BLaER1 treated with 17β-estradiol and CSF1 and Interleukin-3, amounts not matched to agents 10 nM and 100 nM (cell line): ENCODE results near the gene BST1.

ENCODE experiments used
- H3K27ac ChIP-seq, 11 experiments: shearing (Covaris generic); formaldehyde crosslinking; 2 replicates each; pipeline ENCODE4 v1.8.1; 2022
- H3K27me3 ChIP-seq, 11 experiments: shearing (Covaris generic); formaldehyde crosslinking; 2 replicates each; pipeline ENCODE4 v1.8.1; 2022
- H3K36me3 ChIP-seq, 11 experiments: shearing (Covaris generic); formaldehyde crosslinking; 2 replicates each; pipeline ENCODE4 v1.8.1; 2022
- H3K4me1 ChIP-seq, 10 experiments: shearing (Covaris generic); formaldehyde crosslinking; 2 replicates each; pipeline ENCODE4 v1.8.1; 2022
- H3K4me2 ChIP-seq, 11 experiments: shearing (Covaris generic); formaldehyde crosslinking; 2 replicates each; pipeline ENCODE4 v1.8.1; 2022
- H3K4me3 ChIP-seq, 10 experiments: shearing (Covaris generic); formaldehyde crosslinking; 2 replicates each; pipeline ENCODE4 v1.8.1; 2022
- H3K9ac ChIP-seq, 11 experiments: shearing (Covaris generic); formaldehyde crosslinking; 2 replicates each; pipeline ENCODE4 v1.8.1; 2022
- H3K9me3 ChIP-seq, 11 experiments: shearing (Covaris generic); formaldehyde crosslinking; replicated peaks in 1 of 11; 2 replicates each; pipeline ENCODE4 v1.8.1; 2022
- H4K20me1 ChIP-seq, 11 experiments: shearing (Covaris generic); formaldehyde crosslinking; 2 replicates each; pipeline ENCODE4 v1.8.1; 2022
- Cebpa-rat ChIP-seq, 11 experiments: shearing (Covaris generic); IDR thresholded peaks; 2 replicates each; pipeline ENCODE4 v1.8.1; 2022

The BST1 gene

DNA sequence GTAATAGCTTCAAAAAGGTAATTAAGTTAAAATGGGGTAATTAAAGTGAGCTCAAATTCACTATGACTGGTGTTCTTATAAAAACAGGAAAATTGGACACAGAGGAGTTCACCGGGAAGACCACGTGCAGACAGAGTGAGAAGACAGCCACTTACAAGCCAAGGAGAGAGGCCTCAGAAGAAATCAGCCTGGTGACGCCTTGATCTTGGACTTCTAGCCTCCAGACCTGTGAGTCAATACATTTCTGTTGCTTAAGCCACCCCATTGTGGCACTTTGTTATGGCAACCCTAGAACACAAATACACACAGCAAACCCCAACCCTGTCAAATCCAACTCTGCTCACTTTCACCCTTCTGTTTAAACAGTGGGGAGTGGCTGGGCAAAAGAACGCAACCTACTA lies 71.2 kb downstream of the BST1 start:
- peak overlapping the region in 1 of 11 experiments; percentile 19; a peak in 2 of 22 replicates for H3K27ac ChIP-seq
- peak overlapping the region in 5 of 11 experiments; percentile 3 to 91 (median 80); a peak in 5 of 22 replicates for H3K4me2 ChIP-seq
- H4K20me1 ChIP-seq = peaks cover 0 to 15% (median 0%) of the 10 kb centered on the region in 11 experiments; a peak in 2 of 22 replicates
- peaks cover 0 to 14% (median 0%) of the 10 kb centered on the region in 11 experiments; a peak in 3 of 22 replicates for H3K9me3 ChIP-seq
- peaks cover 0 to 85% (median 58%) of the 10 kb centered on the region in 10 experiments; a peak in 16 of 20 replicates for H3K4me1 ChIP-seq
- no peak overlapping the region for H3K9ac ChIP-seq
- H3K4me3 ChIP-seq = no peak overlapping the region
- H3K27me3 ChIP-seq = peaks cover 0 to 21% (median 0%) of the 10 kb centered on the region in 11 experiments; a peak in 5 of 22 replicates
- peaks cover 0 to 21% (median 0%) of the 10 kb centered on the region in 11 experiments; a peak in 4 of 22 replicates for H3K36me3 ChIP-seq
- no peak for TF ChIP-seq Cebpa-rat (IDR thresholded peaks at IDR 0.05)

DNA sequence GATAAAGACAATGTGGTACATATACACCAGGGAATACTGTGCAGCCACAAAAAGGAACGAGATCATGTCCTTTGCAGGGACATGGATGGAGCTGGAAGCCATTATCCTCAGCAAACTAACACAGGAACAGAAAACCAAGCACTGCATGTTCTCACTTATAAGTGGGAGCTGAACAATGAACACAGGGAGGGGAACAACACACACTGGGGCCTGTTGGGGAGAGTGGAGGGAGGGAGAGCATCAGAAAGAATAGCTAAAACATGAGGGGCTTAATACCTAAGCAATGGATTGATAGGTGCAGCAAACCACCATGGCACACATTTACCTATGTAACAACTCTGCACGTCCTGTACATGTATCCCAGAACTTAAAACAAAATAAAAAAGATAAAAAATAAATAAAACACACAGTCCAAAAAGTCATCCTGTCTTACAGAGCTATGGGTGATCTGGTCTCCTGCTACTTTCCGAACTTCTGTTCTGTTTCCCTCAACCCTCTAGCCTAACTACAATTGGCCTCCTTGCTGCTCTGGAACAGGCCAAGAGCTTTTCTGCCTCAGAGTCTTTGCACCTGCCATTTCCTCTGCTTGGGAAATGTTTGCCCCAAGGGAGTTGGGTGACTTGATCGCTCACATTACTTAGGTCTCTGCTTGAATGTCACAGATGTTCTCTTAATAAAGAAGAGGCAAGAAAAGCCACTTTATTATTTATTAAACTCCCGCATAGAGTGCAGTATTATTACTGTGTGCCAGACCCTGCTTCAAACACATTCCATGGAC lies 74.2 kb downstream of the BST1 start:
- H3K4me3 ChIP-seq = peak overlapping the region in 6 of 10 experiments; percentile 13 to 93 (median 87); a peak in 11 of 20 replicates
- peaks cover 0 to 15% (median 0%) of the 10 kb centered on the region in 11 experiments; a peak in 2 of 22 replicates for H4K20me1 ChIP-seq
- TF ChIP-seq Cebpa-rat (IDR thresholded peaks at IDR 0.05) = peak in 2 of 11 experiments; percentile 33 to 46; a peak in 2 of 22 replicates
- H3K36me3 ChIP-seq = peaks cover 0 to 18% (median 15%) of the 10 kb centered on the region in 11 experiments; a peak in 16 of 22 replicates
- H3K27ac ChIP-seq = peak overlapping the region in 7 of 11 experiments; percentile 87 to 97 (median 92); a peak in 13 of 22 replicates
- H3K9me3 ChIP-seq = peaks cover 0 to 20% (median 7%) of the 10 kb centered on the region in 11 experiments; a peak in 9 of 22 replicates
- H3K9ac ChIP-seq = peak overlapping the region in 7 of 11 experiments; percentile 83 to 96 (median 90); a peak in 11 of 22 replicates
- H3K4me1 ChIP-seq = peaks cover 24 to 81% (median 67%) of the 10 kb centered on the region in 10 experiments
- H3K27me3 ChIP-seq = peaks cover 0 to 21% (median 0%) of the 10 kb centered on the region in 11 experiments; a peak in 5 of 22 replicates
- H3K4me2 ChIP-seq = peak overlapping the region in 9 of 11 experiments; percentile 80 to 94 (median 87); a peak in 18 of 22 replicates

DNA sequence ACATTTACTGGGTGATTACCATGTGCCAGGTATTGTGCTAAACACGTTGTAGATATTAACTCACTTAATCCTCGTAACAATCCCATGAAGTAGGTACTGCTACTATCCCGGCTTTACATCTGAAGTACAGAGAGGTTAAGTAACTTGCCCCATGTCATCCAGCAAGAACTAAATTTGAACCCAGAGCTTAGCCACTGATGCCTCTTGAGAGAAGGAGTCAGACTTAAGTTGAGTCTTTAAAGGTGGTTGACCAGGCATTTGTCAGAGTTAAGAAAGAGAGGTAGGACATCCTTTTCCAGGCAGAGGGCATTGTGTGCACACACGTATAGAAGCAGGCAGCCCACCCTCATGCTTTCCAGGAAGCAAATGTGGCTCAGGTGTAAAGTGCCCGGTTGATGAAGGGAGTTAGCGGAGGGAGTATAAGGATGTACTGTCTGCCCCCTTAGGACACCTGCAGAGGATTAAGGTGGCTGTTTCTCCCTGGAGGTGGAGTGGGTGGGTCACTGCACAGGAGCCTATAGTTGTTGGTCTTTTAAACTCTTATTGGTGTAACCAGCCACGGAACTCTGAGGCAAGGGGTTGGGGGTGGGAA lies 74.9 kb downstream of the BST1 start:
- Histone ChIP-seq H3K9ac (peak overlapping the region in 10 of 11 experiments; percentile 70 to 96 (median 86); a peak in 19 of 22 replicates), H3K27me3 (peaks cover 0 to 21% (median 0%) of the 10 kb centered on the region in 11 experiments; a peak in 5 of 22 replicates), H3K27ac (peak overlapping the region in 8 of 11 experiments; percentile 82 to 97 (median 90); a peak in 16 of 22 replicates), H3K4me3 (peak overlapping the region; percentile 63 to 93 (median 86)), H4K20me1 (peaks cover 0 to 15% (median 0%) of the 10 kb centered on the region in 11 experiments; a peak in 2 of 22 replicates), H3K9me3 (peaks cover 0 to 28% (median 14%) of the 10 kb centered on the region in 11 experiments; a peak in 14 of 22 replicates), H3K36me3 (peaks cover 0 to 26% (median 22%) of the 10 kb centered on the region in 11 experiments; a peak in 16 of 22 replicates), H3K4me2 (peak overlapping the region; percentile 80 to 95 (median 87)), H3K4me1 (peaks cover 32 to 80% (median 66%) of the 10 kb centered on the region in 10 experiments)
- no peak for TF ChIP-seq Cebpa-rat (IDR thresholded peaks at IDR 0.05)

DNA sequence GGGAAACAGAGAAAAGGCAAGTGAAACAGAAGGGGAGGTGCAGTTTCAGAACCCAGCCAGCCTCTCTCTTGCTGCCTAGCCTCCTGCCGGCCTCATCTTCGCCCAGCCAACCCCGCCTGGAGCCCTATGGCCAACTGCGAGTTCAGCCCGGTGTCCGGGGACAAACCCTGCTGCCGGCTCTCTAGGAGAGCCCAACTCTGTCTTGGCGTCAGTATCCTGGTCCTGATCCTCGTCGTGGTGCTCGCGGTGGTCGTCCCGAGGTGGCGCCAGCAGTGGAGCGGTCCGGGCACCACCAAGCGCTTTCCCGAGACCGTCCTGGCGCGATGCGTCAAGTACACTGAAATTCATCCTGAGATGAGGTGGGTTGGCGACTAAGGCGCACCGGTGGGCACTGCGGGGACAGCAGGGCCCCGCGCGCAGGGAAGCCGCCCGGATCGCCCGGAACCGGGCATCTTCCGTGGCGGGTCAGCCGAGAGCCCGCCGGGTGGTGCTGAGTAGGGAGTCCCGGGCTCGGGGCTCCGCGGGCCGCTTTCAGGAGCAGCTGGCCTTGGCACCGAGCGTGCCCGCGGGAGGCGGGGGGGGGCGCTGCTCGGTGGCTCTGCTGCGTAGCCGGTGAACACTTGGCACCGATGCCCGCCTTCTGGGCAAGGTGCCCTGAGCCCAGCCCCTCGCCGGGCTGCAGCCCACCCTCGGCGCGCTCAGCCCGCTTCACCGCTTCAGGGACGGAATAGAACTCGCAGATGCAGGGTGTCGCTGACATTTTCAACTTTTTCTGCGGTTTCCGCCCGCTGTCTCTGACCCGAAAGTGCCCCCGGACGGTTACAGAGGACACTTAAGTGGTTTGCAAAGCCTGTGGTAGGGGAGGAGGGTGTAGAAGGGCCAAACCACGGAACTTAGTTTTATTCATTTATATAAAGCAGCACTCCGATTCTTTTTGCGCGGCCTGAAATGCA lies 75.7 kb downstream of the BST1 start, which contains the start of gene CD38:
CD38 (plus strand) TSS at position 40 of the 953 bp plus-strand sequence; CDS start at position 127, 87 bp downstream.
- peaks cover 0 to 35% (median 22%) of the 10 kb centered on the region in 11 experiments; a peak in 16 of 22 replicates for H3K9me3 ChIP-seq
- peaks cover 39 to 78% (median 62%) of the 10 kb centered on the region in 10 experiments for H3K4me1 ChIP-seq
- H3K27ac ChIP-seq = peak within 1 kb of the TSS in 10 of 11 experiments; percentile 39 to 97 (median 87); a peak in 20 of 22 replicates
- peaks cover 0 to 15% (median 0%) of the 10 kb centered on the region in 11 experiments; a peak in 2 of 22 replicates for H4K20me1 ChIP-seq
- no peak for TF ChIP-seq Cebpa-rat (IDR thresholded peaks at IDR 0.05)
- peak within 1 kb of the TSS; percentile 46 to 96 (median 84) for H3K9ac ChIP-seq
- H3K36me3 ChIP-seq = peaks cover 0 to 33% (median 30%) of the 10 kb centered on the region in 11 experiments; a peak in 16 of 22 replicates
- peaks cover 0 to 21% (median 0%) of the 10 kb centered on the region in 11 experiments; a peak in 5 of 22 replicates for H3K27me3 ChIP-seq
- peak within 1 kb of the TSS; percentile 63 to 93 (median 86) for H3K4me3 ChIP-seq
- peak within 1 kb of the TSS; percentile 80 to 95 (median 87) for H3K4me2 ChIP-seq

DNA sequence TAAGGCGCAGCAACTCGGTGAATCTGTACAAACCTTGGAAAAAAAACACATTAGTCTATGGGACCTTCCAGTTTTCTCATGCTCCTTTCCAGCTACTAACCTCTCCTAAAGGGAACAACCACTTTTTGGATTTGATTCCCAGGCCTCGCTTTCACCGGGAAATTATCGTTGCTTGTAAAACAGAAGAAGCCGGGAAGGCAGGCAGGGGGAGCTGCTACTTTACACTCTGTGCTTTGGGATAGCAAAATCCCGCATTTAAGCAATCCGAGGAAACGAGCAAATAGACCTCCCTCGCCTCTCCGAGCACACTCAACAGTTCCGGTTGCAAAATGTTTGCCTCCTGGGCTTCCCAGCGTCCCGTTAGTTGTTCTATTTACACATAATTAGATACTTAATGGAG lies 76.4 kb downstream of the BST1 start:
- peak overlapping the region; percentile 80 to 95 (median 87) for H3K4me2 ChIP-seq
- TF ChIP-seq Cebpa-rat (IDR thresholded peaks at IDR 0.05) = peak in 4 of 11 experiments; percentile 9 to 79 (median 48); a peak in 5 of 22 replicates
- peaks cover 0 to 21% (median 0%) of the 10 kb centered on the region in 11 experiments; a peak in 5 of 22 replicates for H3K27me3 ChIP-seq
- peak overlapping the region in 10 of 11 experiments; percentile 39 to 97 (median 87); a peak in 20 of 22 replicates for H3K27ac ChIP-seq
- peaks cover 0 to 40% (median 29%) of the 10 kb centered on the region in 11 experiments; a peak in 17 of 22 replicates for H3K9me3 ChIP-seq
- H3K9ac ChIP-seq = peak overlapping the region; percentile 46 to 96 (median 84); a peak in 21 of 22 replicates
- peaks cover 0 to 41% (median 37%) of the 10 kb centered on the region in 11 experiments; a peak in 18 of 22 replicates for H3K36me3 ChIP-seq
- H3K4me3 ChIP-seq = peak overlapping the region; percentile 63 to 93 (median 86)
- H3K4me1 ChIP-seq = peaks cover 47 to 77% (median 66%) of the 10 kb centered on the region in 10 experiments
- H4K20me1 ChIP-seq = peaks cover 0 to 15% (median 0%) of the 10 kb centered on the region in 11 experiments; a peak in 2 of 22 replicates

DNA sequence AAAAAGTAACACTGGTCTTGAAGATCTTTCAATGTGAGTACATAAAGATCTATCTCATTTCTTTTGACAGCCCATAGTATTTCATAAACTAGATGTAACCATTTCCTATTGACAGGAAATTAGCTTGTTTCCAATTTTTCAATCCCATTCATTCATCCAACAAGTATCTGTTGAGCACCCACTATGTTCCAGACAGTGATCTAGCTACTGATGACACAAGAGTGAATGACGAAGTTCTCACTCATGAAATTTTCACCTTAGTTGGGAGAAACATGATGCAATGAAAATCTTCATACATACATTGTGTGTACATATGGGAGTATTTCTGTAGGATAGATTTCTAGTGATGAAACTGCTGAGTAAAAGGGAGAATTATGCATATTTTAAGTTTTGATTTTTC lies 76.9 kb downstream of the BST1 start:
- H3K27me3 ChIP-seq = peaks cover 0 to 21% (median 0%) of the 10 kb centered on the region in 11 experiments; a peak in 5 of 22 replicates
- H3K4me3 ChIP-seq = peak overlapping the region; percentile 63 to 93 (median 86)
- peak overlapping the region in 10 of 11 experiments; percentile 70 to 96 (median 86); a peak in 20 of 22 replicates for H3K9ac ChIP-seq
- H3K27ac ChIP-seq = peak overlapping the region in 10 of 11 experiments; percentile 39 to 97 (median 87); a peak in 20 of 22 replicates
- peaks cover 0 to 15% (median 0%) of the 10 kb centered on the region in 11 experiments; a peak in 2 of 22 replicates for H4K20me1 ChIP-seq
- H3K4me2 ChIP-seq = peak overlapping the region; percentile 80 to 95 (median 87)
- no peak for TF ChIP-seq Cebpa-rat (IDR thresholded peaks at IDR 0.05)
- peaks cover 0 to 46% (median 42%) of the 10 kb centered on the region in 11 experiments; a peak in 18 of 22 replicates for H3K36me3 ChIP-seq
- H3K4me1 ChIP-seq = peaks cover 52 to 77% (median 65%) of the 10 kb centered on the region in 10 experiments
- H3K9me3 ChIP-seq = peaks cover 0 to 41% (median 34%) of the 10 kb centered on the region in 11 experiments; a peak in 17 of 22 replicates
